ENCODE measurements around the gene ISLR. TPM values are rescaled to one million over a fixed set of nuclear protein-coding genes. Genes with fewer than 3 reads are reported as not detected.

The ISLR gene
- total and polyA plus RNA-seq, 2 of the 8 experiments (the other 6 are each of a cell fraction or from before 2014, with no cell fraction given), result 0.29 to 0.35 TPM

- no peak overlapping the region for H2AFZ ChIP-seq (ENCODE audit: low read length)
- no peak overlapping the region for H3K14ac ChIP-seq (ENCODE audit: insufficient read length)
- no peak overlapping the region for H3K18ac ChIP-seq (ENCODE audit: extremely low read depth, low read length)
- H2BK20ac ChIP-seq (ENCODE audit: low read length), result no peak overlapping the region
- H3K23me2 ChIP-seq (ENCODE audit: low read depth, low read length), result peaks cover 2% of the 10 kb centered on the region; the same call in 1 of the 2 replicates
- H2BK120ac ChIP-seq (replicated peaks; ENCODE audit: low read depth, low read length), result no peak overlapping the region
- H2AK5ac ChIP-seq (ENCODE audit: low read depth, low read length), result no peak overlapping the region
- no peaks in the 10 kb centered on the region for H3K36me3 ChIP-seq (ENCODE audit: control insufficient read depth in 2 of 4, insufficient read depth in 4 of 4, low read length in 3 of 4)
- ChIA-PET POLR2A (ENCODE audit: partially characterized antibody) (interaction anchor here (1.0 to 2.7 kb wide), 2 partner anchors 15 to 51 kb away, joined by 3 to 8 read pairs; no protein-coding TSS in a partner anchor), CTCF (ENCODE audit: partially characterized antibody) (interaction anchor here (0.6 to 2.7 kb wide), 5 partner anchors 17 to 137 kb away, joined by 3 to 11 read pairs (median 5); no protein-coding TSS in a partner anchor)
- no peak overlapping the region for H4K91ac ChIP-seq (replicated peaks; ENCODE audit: insufficient read length, low read length)
- no peak overlapping the region for H2BK5ac ChIP-seq (ENCODE audit: low read depth, low read length)
- H3K23ac ChIP-seq (ENCODE audit: insufficient read length), result no peak overlapping the region
- no peak for DNase-seq (ENCODE audit: low read depth in 1 of 2, low spot score in 2 of 2)
- H4K8ac ChIP-seq (ENCODE audit: extremely low read depth, insufficient read depth, low read length), result no peak overlapping the region; the same call in 1 of the 2 replicates
- no peak overlapping the region for H3K27ac ChIP-seq (ENCODE audit: low read depth, low read length)
- no peaks in the 10 kb centered on the region for H3K79me2 ChIP-seq (ENCODE audit: control insufficient read depth in 1 of 2, insufficient read depth in 2 of 2, low read length in 2 of 2)
- WGBS, 2 experiments (ENCODE audit: extremely low coverage in 1 of 2, insufficient coverage in 1 of 2, insufficient read length in 1 of 2, insufficient replicate concordance in 2 of 2, low coverage in 1 of 2, low lambda C conversion rate in 2 of 2, missing lambda C conversion rate in 1 of 2), result 86% methylated on average over 5 of the region's 7 CpGs; no CpG with 5 or more reads in 1 of the 2 experiments
- H2BK15ac ChIP-seq (ENCODE audit: low read length), result 0 out of 2 replicates have a peak overlapping the region, but pooled peaks have one; percentile 46
- H3K27me3 ChIP-seq (replicated peaks in 1 of 4; ENCODE audit: control insufficient read depth in 3 of 4, extremely low read depth in 1 of 4, insufficient read depth in 3 of 4, low read length in 3 of 4), result no peaks in the 10 kb centered on the region; a peak in 3 of 7 replicates
- no peaks in the 10 kb centered on the region for H3K9me3 ChIP-seq (ENCODE audit: insufficient read depth in 2 of 2, low read depth in 1 of 2, low read length in 1 of 2)
- no peak overlapping the region for H3K4ac ChIP-seq (replicated peaks; ENCODE audit: insufficient read length, low read depth, low read length)
- H2BK12ac ChIP-seq (ENCODE audit: low read depth, low read length), result no peak overlapping the region
- no peaks in the 10 kb centered on the region for H4K20me1 ChIP-seq (replicated peaks in 1 of 2; ENCODE audit: control insufficient read depth in 1 of 2, insufficient read depth in 2 of 2, low read length in 2 of 2)
- no peak overlapping the region for H3K4me3 ChIP-seq (ENCODE audit: extremely low read depth in 1 of 4, insufficient read depth in 2 of 4, low read depth in 3 of 4, low read length in 4 of 4)
- no peak for FAIRE-seq
- H3K4me2 ChIP-seq (ENCODE audit: insufficient read depth in 1 of 2, low read depth in 2 of 2, low read length in 2 of 2), result no peak overlapping the region
- no peak overlapping the region for H4K5ac ChIP-seq (ENCODE audit: insufficient read length, low read depth, low read length)
- H3K56ac ChIP-seq (replicated peaks; ENCODE audit: insufficient read length, low read depth, low read length), result no peak overlapping the region
- no peak overlapping the region for H3K9ac ChIP-seq (replicated peaks in 1 of 4; ENCODE audit: extremely low read depth in 1 of 4, low read depth in 3 of 4, low read length in 3 of 4)
- H3K79me1 ChIP-seq (ENCODE audit: low read depth, low read length), result no peaks in the 10 kb centered on the region
- H3K4me1 ChIP-seq (replicated peaks in 1 of 4; ENCODE audit: control insufficient read depth in 3 of 4, insufficient read depth in 4 of 4, low read length in 3 of 4), result peaks cover 0 to 14% (median 11%) of the 10 kb centered on the region in 4 experiments; a peak in 5 of 7 replicates
- TF ChIP-seq EP300 (IDR thresholded peaks at IDR 0.05; ENCODE audit: borderline replicate concordance in 1 of 2, low read depth in 2 of 2, low read length in 2 of 2) (no peak), SP2 (IDR thresholded peaks at IDR 0.05; ENCODE audit: low read length) (no peak), CTBP2 (IDR thresholded peaks at IDR 0.05; ENCODE audit: borderline replicate concordance, insufficient read depth, insufficient read length, low read length) (no peak), CTCF (IDR thresholded peaks at IDR 0.05; ENCODE audit: control extremely low read depth in 1 of 3, insufficient read depth in 1 of 3, low read depth in 1 of 3, low read length in 3 of 3) (no peak), JUND (IDR thresholded peaks at IDR 0.05; ENCODE audit: low read length) (no peak), CHD2 (IDR thresholded peaks at IDR 0.05; ENCODE audit: low read length) (no peak), PHF8 (conservative IDR thresholded peaks at IDR 0.05; ENCODE audit: low read depth, low read length) (no peak), YY1 (IDR thresholded peaks at IDR 0.05; ENCODE audit: low read depth, low read length) (no peak), HDAC2 (IDR thresholded peaks at IDR 0.05; ENCODE audit: borderline replicate concordance in 1 of 2, low read depth in 2 of 2, low read length in 2 of 2) (no peak)
Measured at GRCh38 chr15:74170875-74171578, 2.5 kb upstream of the ISLR start.

All from H1 (cell line).